Measurements from ENCODE around the gene KCNQ1OT1.

GRCh38 chr11:2742201-2742600 is 42.4 kb upstream of the KCNQ1OT1 start:
- TF ChIP-seq CTCF (IDR thresholded peaks at IDR 0.05) = no peak
- TF ChIP-seq POLR2A (IDR thresholded peaks at IDR 0.05) = no peak

All from adrenal gland (tissue), 5 donors.